ENCODE data around the gene NFASC.
A peak's percentile ranks its signal among the peaks of the same experiment; 100 is the strongest.

NFASC gene

DNA sequence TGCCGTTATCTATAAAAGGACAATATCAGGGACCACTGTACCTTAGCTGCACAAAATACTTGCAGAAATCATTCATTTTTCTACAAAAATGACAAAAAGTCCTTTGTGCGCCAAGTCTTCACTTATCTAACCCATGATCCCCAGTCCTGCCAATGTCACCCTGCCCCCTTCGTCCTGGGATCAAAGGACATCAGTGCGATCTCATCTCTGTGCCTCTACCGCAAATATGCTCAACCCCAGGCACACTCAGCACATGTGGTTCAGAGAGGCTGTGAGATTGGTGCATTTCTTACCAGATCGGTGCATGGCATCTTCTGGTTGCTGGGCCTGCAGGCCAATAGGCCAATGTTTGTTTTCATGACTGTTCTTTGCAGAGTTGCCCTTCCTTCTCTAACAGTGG lies 72.8 kb downstream of the NFASC start:
- Histone ChIP-seq H3K4me1 (ENCODE audit: control insufficient read depth in 1 of 2, insufficient read depth in 1 of 2, low read depth in 1 of 2, low read length in 1 of 2) (peaks cover 28 to 51% of the 10 kb centered on the region in 2 experiments), H3K36me3 (no peaks in the 10 kb centered on the region), H3K27me3 (peaks cover 11% of the 10 kb centered on the region), H3K9me3 (no peaks in the 10 kb centered on the region), H3K27ac (no peak overlapping the region), H3K4me3 (ENCODE audit: low read depth in 1 of 2, low read length in 1 of 2) (no peak overlapping the region)
- TF ChIP-seq, protein P1, sequence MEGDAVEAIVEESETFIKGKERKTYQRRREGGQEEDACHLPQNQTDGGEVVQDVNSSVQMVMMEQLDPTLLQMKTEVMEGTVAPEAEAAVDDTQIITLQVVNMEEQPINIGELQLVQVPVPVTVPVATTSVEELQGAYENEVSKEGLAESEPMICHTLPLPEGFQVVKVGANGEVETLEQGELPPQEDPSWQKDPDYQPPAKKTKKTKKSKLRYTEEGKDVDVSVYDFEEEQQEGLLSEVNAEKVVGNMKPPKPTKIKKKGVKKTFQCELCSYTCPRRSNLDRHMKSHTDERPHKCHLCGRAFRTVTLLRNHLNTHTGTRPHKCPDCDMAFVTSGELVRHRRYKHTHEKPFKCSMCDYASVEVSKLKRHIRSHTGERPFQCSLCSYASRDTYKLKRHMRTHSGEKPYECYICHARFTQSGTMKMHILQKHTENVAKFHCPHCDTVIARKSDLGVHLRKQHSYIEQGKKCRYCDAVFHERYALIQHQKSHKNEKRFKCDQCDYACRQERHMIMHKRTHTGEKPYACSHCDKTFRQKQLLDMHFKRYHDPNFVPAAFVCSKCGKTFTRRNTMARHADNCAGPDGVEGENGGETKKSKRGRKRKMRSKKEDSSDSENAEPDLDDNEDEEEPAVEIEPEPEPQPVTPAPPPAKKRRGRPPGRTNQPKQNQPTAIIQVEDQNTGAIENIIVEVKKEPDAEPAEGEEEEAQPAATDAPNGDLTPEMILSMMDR (IDR thresholded peaks at IDR 0.05): no peak

GRCh38 chr1:204944662-204945061 lies 74.0 kb downstream of the NFASC start:
- H3K27ac ChIP-seq: peak overlapping the region; percentile 77
- no peaks in the 10 kb centered on the region for H3K9me3 ChIP-seq
- H3K4me1 ChIP-seq (ENCODE audit: control insufficient read depth in 1 of 2, insufficient read depth in 1 of 2, low read depth in 1 of 2, low read length in 1 of 2): peaks cover 28 to 51% of the 10 kb centered on the region in 2 experiments
- TF ChIP-seq, protein P1 (IDR thresholded peaks at IDR 0.05): no peak
- no peaks in the 10 kb centered on the region for H3K27me3 ChIP-seq
- H3K36me3 ChIP-seq: no peaks in the 10 kb centered on the region
- no peak overlapping the region for H3K4me3 ChIP-seq (ENCODE audit: low read depth in 1 of 2, low read length in 1 of 2)

DNA sequence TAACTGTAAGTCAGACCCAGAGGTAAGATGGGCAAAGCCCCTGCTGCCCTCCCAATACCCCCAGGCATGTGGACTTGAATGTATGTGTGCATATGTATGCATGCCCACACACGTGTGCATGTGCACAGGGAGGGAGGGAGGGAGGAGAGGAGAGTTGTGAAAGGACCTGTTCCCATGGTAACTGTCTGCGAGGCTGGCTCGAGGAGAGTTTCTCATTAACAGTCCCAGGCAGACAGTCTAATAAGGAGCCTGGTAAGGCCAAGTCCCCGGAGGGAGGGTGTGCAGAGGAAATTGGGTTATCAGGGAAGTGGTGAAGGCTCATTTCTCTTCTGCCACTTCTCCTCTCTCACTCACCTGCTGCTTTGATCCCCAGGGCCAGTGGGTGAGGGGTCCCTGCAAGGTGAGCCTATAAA lies 74.9 kb downstream of the NFASC start:
- H3K4me1 ChIP-seq (ENCODE audit: control insufficient read depth in 1 of 2, insufficient read depth in 1 of 2, low read depth in 1 of 2, low read length in 1 of 2): peaks cover 28 to 53% of the 10 kb centered on the region in 2 experiments
- no peak overlapping the region for H3K4me3 ChIP-seq (ENCODE audit: low read depth in 1 of 2, low read length in 1 of 2)
- peak overlapping the region; percentile 77 for H3K27ac ChIP-seq
- TF ChIP-seq, protein P1 (IDR thresholded peaks at IDR 0.05): no peak
- no peaks in the 10 kb centered on the region for H3K36me3 ChIP-seq
- no peaks in the 10 kb centered on the region for H3K9me3 ChIP-seq
- no peaks in the 10 kb centered on the region for H3K27me3 ChIP-seq

DNA sequence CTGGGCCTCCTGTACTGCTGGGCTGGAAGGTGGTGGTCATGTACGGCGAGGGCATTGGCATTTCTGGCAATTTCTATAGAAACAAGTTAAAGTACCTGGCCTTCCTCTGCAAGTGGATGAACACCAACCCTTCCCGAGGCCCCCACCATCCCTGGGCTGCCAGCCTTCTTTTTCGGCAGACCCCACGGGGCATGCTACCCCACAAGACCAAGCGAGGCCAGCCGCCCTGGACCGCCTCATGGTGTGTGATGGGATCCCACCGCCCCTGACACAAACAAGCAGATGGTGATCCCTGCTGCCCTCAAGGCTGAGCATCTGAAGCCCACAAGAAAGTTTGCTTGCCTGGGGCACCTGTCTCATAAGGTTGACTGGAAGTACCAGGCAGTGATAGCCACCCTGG lies 76.0 kb downstream of the NFASC start:
- Histone ChIP-seq H3K27me3 (no peaks in the 10 kb centered on the region), H3K9me3 (no peaks in the 10 kb centered on the region), H3K4me1 (ENCODE audit: control insufficient read depth in 1 of 2, insufficient read depth in 1 of 2, low read depth in 1 of 2, low read length in 1 of 2) (peaks cover 26 to 42% of the 10 kb centered on the region in 2 experiments), H3K27ac (peak overlapping the region; percentile 77), H3K36me3 (no peaks in the 10 kb centered on the region), H3K4me3 (ENCODE audit: low read depth in 1 of 2, low read length in 1 of 2) (no peak overlapping the region)
- TF ChIP-seq, protein P1 (IDR thresholded peaks at IDR 0.05): no peak

GRCh38 chr1:204947338-204947737 lies 76.7 kb downstream of the NFASC start:
- Histone ChIP-seq H3K36me3 (no peaks in the 10 kb centered on the region), H3K9me3 (no peaks in the 10 kb centered on the region), H3K4me1 (ENCODE audit: control insufficient read depth in 1 of 2, insufficient read depth in 1 of 2, low read depth in 1 of 2, low read length in 1 of 2) (peaks cover 19 to 35% of the 10 kb centered on the region in 2 experiments), H3K4me3 (ENCODE audit: low read depth in 1 of 2, low read length in 1 of 2) (no peak overlapping the region), H3K27ac (no peak overlapping the region), H3K27me3 (no peaks in the 10 kb centered on the region)
- TF ChIP-seq, protein P1 (IDR thresholded peaks at IDR 0.05): no peak

DNA sequence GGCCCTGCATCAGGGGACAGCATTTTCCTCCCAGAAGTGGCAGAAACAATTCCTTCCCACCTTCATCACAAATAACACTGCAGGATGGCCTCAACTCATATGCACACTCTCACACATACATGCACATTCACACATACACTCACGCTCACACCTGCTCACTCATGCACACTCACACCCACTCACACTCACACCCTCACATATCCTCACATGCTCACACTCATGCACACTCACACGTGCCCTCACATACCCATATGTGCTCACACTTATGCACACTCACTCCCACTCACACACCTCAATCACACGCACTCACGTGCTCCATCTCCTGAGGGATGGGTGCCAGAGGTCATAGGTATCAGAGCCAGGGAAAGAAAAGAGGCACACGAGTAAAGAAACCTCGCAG lies 77.1 kb downstream of the NFASC start:
- H3K27ac ChIP-seq: no peak overlapping the region
- peaks cover 19 to 31% of the 10 kb centered on the region in 2 experiments for H3K4me1 ChIP-seq (ENCODE audit: control insufficient read depth in 1 of 2, insufficient read depth in 1 of 2, low read depth in 1 of 2, low read length in 1 of 2)
- TF ChIP-seq, protein P1 (IDR thresholded peaks at IDR 0.05): no peak

More for the DNA sequence above, 77.1 kb downstream of the NFASC start:
- H3K4me3 ChIP-seq (ENCODE audit: low read depth in 1 of 2, low read length in 1 of 2): no peak overlapping the region
- H3K36me3 ChIP-seq: no peaks in the 10 kb centered on the region
- no peaks in the 10 kb centered on the region for H3K27me3 ChIP-seq
- H3K9me3 ChIP-seq: no peaks in the 10 kb centered on the region

Measured in neutrophil (primary cell).